Myocyte (in vitro differentiated cells): ENCODE measurements around the gene STN1. TPM values are rescaled to one million over a fixed set of nuclear protein-coding genes. Genes with fewer than 3 reads are reported as not detected.

ENCODE experiments used
- total RNA-seq: library from RNA; depleted of rRNA; stranded (reverse); fragments of >200 nt; gene quantifications from 2 replicates; pipeline ENCODE4 v1.2.3, GENCODE V29; 2014

STN1 gene
- total RNA-seq, 1 donor from 2014 or later, result 77.2 TPM

Other genes with a start within 250 kb of the STN1 start
- gene SH3PXD2A, start 62.6 kb downstream of the STN1 start, total RNA-seq, result 38.8 and 48.5 TPM in 2 replicates
- 54.4 and 57.7 TPM in 2 replicates for gene SLK, start 49.0 kb upstream of the STN1 start, total RNA-seq
- gene COL17A1, start 167.7 kb upstream of the STN1 start, total RNA-seq, result 0.03 and 0.16 TPM in 2 replicates
- gene SFR1, start 204.0 kb upstream of the STN1 start, total RNA-seq, result 5.5 and 6.6 TPM in 2 replicates